Stimulated activated CD4-positive, alpha-beta T cell treated with anti-CD3 and anti-CD28 coated beads, Interleukin-4, amount 100 ng/mL, for 1 hour (primary cell): ENCODE data around the gene HPD.
"Not testable (repeated sequence)": the region's sequence is repeated elsewhere in the genome, so short reads cannot be mapped to it uniquely, and the experiment has no call there.

Experiments
- DNase-seq: peaks from one replicate; pipeline ENCODE4 v3.0.0-alpha.2; 2020

Gene HPD

DNA sequence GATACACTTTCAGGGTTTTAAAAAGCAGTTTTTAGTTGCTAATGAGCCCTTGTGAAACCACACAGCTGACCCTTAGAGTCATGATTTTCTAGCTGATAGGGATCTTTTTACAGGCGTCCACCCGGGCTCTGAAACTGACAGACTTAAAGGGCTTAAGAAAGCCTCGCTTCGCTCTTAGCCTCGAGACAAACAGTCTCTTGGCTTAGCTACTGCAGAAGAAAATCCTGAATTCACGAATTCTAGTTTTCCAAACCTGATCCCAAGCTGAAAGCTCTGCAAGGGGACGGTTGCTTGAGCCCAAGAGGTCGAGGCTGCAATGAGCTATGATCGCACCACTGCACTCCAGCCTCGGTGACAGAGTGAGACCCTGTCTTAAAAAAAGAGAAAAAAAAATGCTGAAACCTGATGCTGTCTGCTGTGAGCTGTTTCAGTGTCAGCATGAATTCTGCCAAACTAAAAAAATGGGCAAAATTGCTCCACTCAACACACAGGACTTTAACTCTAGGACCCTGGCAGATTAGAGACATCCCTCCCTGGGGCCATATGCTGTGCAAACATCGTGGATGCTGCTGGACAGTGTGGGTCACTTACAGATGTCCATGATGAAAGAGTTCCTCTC lies 3.1 kb upstream of the HPD start:
- DNase-seq = no peak

GRCh38 chr12:121860699-121861098 lies 2.0 kb upstream of the HPD start:
- not testable (repeated sequence) for DNase-seq

DNA sequence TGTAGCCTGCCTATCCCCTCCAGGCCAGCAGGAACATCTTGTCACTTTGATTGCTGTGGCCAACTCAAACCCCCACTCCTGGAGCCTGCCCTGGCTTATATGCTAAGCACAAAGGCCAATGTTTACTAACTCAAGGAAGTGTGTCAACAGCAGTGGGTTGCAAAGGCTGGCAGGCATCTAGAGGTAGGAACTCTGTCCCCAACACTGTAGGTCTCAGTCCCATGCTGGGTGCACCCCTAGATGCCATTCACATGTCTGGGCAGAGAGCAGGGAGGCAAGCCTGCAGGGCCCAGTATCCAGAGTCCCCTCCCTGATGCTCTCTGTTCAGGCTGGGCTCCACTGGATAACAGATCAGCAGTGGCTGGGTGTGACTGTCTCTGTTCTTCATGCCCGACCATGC lies 1.6 kb upstream of the HPD start:
- no peak for DNase-seq

- no peak for DNase-seq
Measured at GRCh38 chr12:121858318-121858661, 369 bp downstream of the HPD start.

DNA sequence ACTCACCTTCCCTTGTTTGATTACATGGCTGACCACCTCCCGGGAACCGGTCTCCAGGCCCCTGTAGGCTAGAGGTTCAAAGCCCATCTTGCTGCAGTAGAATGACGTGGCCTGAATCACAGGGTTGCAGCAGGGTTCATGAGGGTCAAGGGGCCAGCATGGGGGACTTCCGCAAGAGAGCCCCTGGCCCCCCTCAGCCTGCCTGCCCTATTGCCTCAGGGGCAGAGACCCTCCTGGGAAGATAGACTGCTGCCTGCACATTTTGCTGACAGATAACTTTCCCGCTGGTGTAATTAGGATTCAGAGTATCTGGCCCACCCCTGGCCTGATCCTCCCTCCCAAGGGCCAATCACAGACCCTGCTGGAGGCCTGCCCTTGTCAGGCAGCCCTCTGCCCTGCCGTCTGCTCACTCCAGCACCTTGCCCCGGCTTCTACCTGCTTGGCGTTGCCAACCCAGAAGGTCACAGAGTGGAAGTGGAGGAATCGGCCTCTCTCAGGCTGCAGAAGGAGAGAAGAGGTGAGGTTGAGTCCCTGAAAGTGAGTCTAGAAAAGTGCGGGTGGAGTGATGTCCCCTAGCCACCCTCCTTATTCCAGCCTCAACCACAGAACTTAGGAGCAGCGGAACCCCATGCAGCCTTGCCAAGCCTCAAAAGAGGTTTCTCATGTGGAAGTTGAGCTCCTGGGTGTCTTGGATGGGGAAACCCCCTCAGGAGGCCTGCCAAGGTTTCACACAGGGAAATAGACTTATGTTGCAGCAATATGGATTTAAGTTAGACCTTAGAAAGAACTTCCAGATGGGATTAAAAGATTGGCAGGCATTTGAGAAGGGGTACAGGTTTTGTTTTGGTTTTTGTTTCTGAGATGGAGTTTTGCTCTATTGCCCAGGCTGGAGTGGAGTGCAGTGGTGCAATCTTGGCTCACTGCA lies 1.1 kb downstream of the HPD start:
- no peak for DNase-seq

- not testable (repeated sequence) for DNase-seq
Measured at GRCh38 chr12:121852392-121852791, 6.3 kb downstream of the HPD start.

GRCh38 chr12:121849665-121850064 lies 9.0 kb downstream of the HPD start:
- DNase-seq = no peak

- no peak for DNase-seq
Measured at GRCh38 chr12:121849211-121849610, 9.4 kb downstream of the HPD start.

DNA sequence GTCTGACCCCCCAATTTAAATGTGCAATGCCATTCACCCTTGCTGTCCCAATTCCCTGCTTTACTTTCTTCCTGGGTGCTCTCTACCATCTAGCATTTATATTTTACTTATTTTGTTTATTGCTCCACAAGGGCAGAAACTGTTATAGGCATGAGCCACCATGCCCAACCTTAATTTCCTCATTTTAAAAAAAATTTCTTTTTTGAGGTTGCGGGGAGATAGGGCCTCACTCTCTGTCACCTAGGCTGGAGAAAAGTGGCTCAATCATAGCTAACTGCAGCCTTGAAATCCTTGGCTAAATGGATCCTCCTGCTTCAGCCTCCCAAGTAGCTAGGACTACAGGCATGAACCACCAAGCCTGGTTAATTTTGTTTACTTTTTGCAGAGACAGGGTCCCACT lies 13.0 kb downstream of the HPD start:
- no peak for DNase-seq

DNA sequence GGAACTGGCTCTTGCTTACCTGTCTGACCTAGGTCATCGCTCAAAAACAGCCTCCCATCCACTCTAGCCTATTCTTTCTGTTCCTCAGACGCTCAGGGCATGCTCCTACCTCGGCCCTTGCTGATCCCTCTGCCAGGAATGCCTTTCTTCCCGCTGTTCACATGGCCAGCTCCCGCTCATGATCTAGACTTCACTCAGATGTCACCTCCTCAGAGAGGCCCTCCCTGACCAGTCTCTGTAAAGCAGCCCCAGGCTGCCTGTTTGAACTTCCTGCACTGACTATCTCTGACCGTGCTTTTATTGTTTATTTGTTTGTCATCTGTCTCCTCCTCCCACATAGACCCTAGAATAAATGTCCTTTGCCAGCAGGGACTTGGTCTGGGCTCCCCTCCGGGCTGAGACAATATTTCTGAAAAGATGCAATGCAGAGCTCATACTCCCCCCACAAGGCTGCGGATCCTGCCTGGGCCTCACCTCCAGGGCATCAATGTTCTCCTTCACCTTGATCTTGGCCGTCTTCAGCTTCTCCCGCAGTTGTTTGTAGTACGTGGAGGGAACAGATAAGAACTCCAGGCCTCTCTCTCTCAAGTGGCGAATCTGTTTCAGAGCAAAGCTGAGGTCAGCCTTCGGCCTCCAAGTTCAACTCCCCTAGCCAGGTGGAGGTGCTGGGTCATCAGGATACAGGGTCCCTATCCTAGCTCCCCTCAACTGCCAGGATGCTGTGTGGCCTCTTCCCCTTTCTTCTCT lies 15.2 kb downstream of the HPD start:
- DNase-seq = no peak

DNA sequence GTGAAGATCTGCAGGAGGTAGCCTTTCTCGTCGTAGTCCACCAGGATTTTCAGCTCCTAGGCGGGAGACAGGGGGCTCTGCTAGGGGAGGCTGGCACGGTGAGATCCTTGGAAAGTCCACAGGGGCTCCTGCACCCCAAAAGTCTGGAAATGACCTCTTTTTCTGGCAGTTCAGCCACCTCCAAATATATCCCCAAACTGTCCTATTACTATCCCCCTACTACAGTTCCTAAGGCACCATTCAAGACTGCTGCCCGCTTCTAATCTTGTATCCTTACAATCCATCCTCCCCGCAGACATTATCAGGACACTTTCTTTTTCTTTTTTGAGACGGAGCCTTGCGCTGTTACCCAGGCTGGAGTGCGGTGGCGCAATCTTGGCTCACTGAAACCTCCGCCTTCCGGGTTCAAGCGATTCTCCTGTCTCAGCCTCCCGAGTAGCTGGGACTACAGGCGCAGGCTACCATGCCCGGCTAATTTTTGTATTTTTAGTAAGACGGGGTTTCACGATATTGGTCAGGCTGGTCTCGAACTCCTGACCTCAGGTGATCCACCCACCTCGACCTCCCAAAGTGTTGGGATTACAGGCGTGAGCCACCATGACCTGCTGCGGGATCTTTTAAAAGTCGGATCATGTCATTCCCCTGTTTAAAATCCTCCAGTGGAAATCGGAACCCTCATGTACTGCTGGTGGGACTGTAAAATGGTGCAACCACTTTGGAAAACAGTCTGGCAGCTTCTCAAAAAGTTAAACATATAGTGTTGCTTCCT lies 18.5 kb downstream of the HPD start:
- DNase-seq = no peak

GRCh38 chr12:121839106-121839992 lies 19.3 kb downstream of the HPD start:
- DNase-seq = peak; percentile 100

DNA sequence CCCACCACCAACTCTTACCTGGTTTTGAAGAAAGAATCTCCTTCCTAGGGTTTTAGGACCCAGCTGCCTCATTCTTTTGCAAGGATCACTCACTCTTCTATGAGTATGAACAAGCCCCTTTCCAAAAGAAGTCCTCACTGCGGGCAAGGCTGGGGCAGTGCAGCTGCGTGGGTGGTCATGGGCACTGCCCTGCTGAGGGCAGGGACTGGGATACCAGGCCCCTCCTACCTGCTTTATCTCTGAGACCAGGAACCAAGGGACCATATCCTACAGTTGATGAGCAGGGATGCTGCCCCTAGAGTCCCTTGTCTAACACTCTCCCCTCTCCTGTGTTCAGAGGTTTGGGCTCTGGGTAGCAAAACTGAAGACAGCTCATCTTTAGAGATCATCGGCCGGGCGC lies 20.5 kb downstream of the HPD start:
- DNase-seq = no peak

- no peak for DNase-seq
Measured at GRCh38 chr12:121837680-121838079, 21.0 kb downstream of the HPD start.

- no peak for DNase-seq
Measured at GRCh38 chr12:121831571-121832245, 27.0 kb downstream of the HPD start.

GRCh38 chr12:121830588-121831265 lies 27.9 kb downstream of the HPD start:
- DNase-seq = no peak

GRCh38 chr12:121830134-121830533 lies 28.5 kb downstream of the HPD start:
- DNase-seq = no peak

GRCh38 chr12:121829250-121829918 lies 29.3 kb downstream of the HPD start:
- no peak for DNase-seq

DNA sequence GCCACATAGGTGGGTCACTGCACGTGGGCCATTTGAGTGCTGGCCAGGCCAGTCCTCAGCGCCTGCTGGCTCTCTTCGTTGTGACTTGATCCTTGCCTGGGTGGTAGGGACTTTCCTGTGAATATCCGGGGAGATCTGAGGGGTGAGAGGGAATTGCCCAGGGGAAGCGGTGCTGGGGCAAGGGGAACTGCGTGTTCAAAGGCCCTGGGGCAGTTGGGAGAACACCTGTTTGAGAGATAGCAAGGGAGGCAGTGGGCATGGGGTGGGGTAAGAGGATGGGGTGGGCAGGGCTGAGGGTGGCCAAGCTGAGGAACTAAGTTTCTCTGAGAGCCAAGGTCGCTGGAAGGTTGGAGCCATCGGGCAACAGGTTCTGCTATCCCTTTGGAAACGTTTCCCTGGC lies 29.8 kb downstream of the HPD start:
- no peak for DNase-seq

- no peak for DNase-seq
Measured at GRCh38 chr12:121828306-121828705, 30.4 kb downstream of the HPD start.
